ENCODE data around the gene TBC1D10A.

TBC1D10A gene

DNA sequence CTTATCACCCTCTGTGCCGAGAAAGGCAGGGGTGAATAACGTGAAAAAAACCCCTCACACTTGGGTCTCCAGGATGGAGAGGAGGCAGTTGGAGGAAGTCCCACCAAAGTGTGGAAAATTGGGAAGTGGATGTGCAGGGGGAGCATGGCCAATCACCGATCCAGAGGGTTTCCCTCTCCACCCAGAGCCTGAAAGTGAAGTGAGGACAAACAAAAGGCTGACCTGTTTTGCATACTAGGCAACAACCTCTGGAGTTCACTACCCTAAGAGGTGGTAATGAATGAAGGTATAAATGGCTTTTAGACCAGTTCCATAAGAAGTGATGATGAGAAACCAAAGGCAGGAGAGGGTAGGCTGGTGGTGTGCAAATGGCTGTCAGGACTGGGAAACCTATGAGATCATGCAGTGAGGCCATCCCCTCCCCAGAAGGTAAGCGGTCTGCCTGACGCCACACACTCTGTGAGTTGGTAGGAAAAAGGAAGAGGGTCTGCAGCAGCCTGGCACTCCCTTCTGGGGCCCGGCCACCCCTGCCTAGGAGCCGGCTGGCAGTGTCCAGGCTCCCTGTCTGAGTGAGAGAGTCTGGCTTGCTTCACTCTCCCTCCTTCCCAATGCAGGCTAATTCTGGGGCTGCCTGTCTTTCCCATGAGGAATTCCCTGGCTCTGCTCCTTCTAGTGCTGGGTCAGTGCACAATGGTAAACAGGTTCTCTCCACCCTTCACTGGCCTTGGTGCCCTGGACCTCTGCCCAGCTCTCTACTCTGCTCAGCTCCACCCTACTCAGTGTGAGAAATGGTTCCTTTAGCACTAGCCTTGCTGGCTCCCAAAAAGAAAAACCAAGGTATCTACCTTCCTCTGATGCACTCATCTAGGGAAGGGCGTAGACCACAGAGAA, 15.6 kb downstream of the TBC1D10A start:
- Histone ChIP-seq H3K36me3 (peaks cover 0 to 4% (median 0%) of the 10 kb centered on the region in 11 experiments; a peak in 1 of 22 replicates), H3K9ac (peak overlapping the region in 9 of 11 experiments; percentile 39 to 83 (median 52); a peak in 15 of 22 replicates), H3K4me2 (peak overlapping the region; percentile 73 to 98 (median 95)), H4K20me1 (peaks cover 0 to 60% (median 0%) of the 10 kb centered on the region in 11 experiments; a peak in 4 of 22 replicates), H3K27me3 (no peaks in the 10 kb centered on the region), H3K4me1 (peaks cover 87 to 100% (median 100%) of the 10 kb centered on the region in 10 experiments), H3K4me3 (no peak overlapping the region), H3K9me3 (replicated peaks in 1 of 11) (no peaks in the 10 kb centered on the region), H3K27ac (peak overlapping the region; percentile 26 to 94 (median 87); a peak in 20 of 22 replicates)
- TF ChIP-seq Cebpa-rat (IDR thresholded peaks at IDR 0.05) = no peak

DNA sequence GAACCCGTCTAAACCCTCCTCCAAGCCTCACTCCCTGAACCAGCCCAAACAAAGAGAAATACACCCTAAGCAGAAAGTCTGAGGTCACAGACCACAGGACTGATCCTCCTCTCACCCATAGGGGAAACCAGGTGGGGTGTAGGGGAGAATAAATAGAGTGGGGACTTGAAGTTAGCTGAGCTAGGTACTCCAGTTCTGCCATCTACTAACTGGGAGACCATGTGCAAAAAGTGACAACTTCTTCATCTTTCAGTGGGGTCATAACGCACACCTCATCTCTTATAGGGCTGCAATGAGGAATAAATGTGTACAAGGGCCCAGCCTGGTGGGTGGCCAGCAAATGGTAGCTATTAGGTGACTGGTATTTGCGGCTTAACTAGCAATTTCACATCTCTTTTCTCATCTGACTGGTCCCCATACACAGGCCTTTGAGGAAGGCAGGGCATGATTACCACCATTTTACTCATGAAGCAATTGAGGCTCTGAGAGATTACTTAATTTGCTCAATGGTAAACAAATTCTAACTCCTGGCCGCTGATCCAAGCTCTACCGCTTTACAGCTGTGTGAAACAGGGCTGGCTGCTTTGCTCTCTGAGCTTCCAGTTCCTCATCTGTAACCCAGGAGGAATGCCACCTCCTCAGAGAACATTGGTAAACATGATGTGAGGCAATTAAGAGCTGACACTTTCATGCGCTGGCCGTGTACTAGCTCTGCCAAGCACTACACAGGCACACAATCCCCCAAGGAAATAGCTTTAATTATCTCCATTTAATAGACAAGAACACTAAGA, 16.6 kb downstream of the TBC1D10A start:
- Histone ChIP-seq H3K36me3 (0 out of 22 replicates have a peak, but pooled peaks cover 0 to 4% (median 0%) of the 10 kb centered on the region in 11 experiments), H3K9me3 (replicated peaks in 1 of 11) (no peaks in the 10 kb centered on the region), H3K4me1 (peaks cover 87 to 100% (median 100%) of the 10 kb centered on the region in 10 experiments), H3K27me3 (no peaks in the 10 kb centered on the region), H3K9ac (peak overlapping the region in 10 of 11 experiments; percentile 19 to 83 (median 52); a peak in 18 of 22 replicates), H3K4me2 (peak overlapping the region; percentile 73 to 98 (median 95)), H3K4me3 (peak overlapping the region in 1 of 10 experiments; percentile 1; a peak in 1 of 20 replicates), H3K27ac (peak overlapping the region; percentile 26 to 94 (median 87); a peak in 20 of 22 replicates), H4K20me1 (peaks cover 0 to 51% (median 0%) of the 10 kb centered on the region in 11 experiments; a peak in 4 of 22 replicates)
- TF ChIP-seq Cebpa-rat (IDR thresholded peaks at IDR 0.05) = peak in 9 of 11 experiments; percentile 9 to 87 (median 57); a peak in 12 of 22 replicates

DNA sequence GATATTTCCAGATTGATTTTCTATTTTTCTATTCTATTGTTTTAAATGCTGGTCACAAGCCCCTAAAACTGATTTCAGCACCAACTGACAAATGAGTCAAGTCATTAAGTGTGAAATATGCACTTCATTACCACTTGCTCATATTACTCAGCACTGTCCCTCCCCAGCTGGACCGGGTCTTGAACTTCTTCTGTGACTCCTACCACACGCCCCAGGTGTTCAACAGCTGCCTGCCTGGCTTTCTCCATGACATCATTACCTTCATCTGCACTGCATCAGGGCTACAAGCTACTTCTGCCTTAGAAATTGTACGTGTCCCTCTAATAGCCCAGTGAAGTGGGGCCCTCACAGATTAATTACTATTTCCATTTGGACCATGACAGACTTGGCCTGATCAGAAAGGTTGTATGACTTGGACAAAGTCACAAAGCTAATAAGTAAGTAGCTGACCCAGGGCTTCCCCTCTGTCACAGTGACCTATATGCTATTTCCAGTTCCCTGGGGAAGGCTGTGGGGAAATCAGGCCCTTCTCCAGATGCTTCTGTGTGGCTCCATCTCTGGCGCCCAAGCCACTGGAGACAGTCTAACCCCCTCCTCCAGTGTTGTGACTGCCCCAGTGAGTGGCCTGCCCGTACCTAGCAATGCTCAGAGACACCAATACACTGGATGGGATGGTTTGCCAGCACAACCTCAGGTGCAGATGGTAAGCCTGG, 18.1 kb downstream of the TBC1D10A start:
- Histone ChIP-seq H3K4me3 (no peak overlapping the region), H3K36me3 (peaks cover 0 to 4% (median 0%) of the 10 kb centered on the region in 11 experiments; a peak in 2 of 22 replicates), H3K27ac (peak overlapping the region in 9 of 11 experiments; percentile 51 to 94 (median 89); a peak in 18 of 22 replicates), H3K9ac (peak overlapping the region in 7 of 11 experiments; percentile 12 to 83 (median 50); a peak in 11 of 22 replicates), H3K27me3 (no peaks in the 10 kb centered on the region), H3K4me2 (peak overlapping the region; percentile 73 to 98 (median 95)), H3K4me1 (peaks cover 91 to 100% (median 100%) of the 10 kb centered on the region in 10 experiments), H4K20me1 (peaks cover 0 to 36% (median 0%) of the 10 kb centered on the region in 11 experiments; a peak in 4 of 22 replicates), H3K9me3 (replicated peaks in 1 of 11) (no peaks in the 10 kb centered on the region)
- TF ChIP-seq Cebpa-rat (IDR thresholded peaks at IDR 0.05) = no peak

DNA sequence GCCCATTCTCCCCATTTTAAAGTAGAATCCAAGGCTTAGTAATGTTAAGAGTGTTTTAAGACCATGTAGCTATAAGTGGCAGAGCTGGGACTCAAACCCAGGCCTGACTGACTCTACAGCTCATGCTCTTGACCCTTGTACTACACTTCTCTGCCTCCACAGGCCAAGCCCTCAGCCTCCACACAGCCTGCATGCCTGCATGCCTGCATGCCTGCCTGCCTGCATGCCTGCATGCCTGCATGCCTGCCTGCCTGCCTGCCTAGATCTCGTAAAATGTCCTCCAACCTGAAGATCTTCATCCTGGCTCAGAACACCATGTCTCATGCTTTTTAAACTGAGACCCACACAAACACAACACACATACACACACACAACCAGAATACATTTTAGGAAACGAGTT, 18.6 kb downstream of the TBC1D10A start:
- H3K4me1 ChIP-seq = peaks cover 95 to 100% (median 100%) of the 10 kb centered on the region in 10 experiments
- no peak for TF ChIP-seq Cebpa-rat (IDR thresholded peaks at IDR 0.05)
- H3K27ac ChIP-seq = peak overlapping the region in 9 of 11 experiments; percentile 51 to 94 (median 89); a peak in 17 of 22 replicates
- H3K4me2 ChIP-seq = peak overlapping the region; percentile 73 to 98 (median 95)
- H3K9me3 ChIP-seq (replicated peaks in 1 of 11) = no peaks in the 10 kb centered on the region
- H3K27me3 ChIP-seq = no peaks in the 10 kb centered on the region
- H3K4me3 ChIP-seq = no peak overlapping the region
- H3K36me3 ChIP-seq = peaks cover 0 to 6% (median 0%) of the 10 kb centered on the region in 11 experiments; a peak in 2 of 22 replicates
- H4K20me1 ChIP-seq = peaks cover 0 to 33% (median 0%) of the 10 kb centered on the region in 11 experiments; a peak in 4 of 22 replicates
- H3K9ac ChIP-seq = peak overlapping the region in 4 of 11 experiments; percentile 12 to 83 (median 55); a peak in 5 of 22 replicates

DNA sequence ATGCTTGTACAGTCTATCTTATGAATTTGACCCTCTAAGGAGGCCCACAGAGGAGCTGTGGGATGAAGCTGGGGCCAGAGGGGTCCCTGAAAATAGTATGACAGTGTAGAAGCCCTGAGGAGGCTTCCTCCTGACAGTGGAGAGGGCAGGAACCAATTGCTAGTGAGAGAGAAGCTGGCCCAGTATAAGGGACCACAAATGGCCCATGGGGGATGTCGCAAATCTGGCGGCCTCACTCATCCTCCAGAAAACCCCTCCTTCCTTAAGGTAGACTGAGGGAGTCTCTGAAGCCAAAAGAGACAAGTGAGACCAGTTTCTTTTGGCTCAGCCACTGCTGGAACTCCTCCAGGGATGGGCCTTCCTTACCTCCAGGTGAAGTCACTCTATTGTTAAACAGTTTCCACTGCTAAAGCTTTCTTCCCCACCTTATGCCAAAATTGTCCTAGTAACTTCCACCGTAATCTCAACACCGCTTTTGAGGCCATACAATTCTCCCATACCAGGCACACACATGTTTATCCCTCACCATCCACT, 19.6 kb downstream of the TBC1D10A start:
- Histone ChIP-seq H3K9me3 (replicated peaks in 1 of 11) (no peaks in the 10 kb centered on the region), H3K36me3 (peaks cover 0 to 7% (median 0%) of the 10 kb centered on the region in 11 experiments; a peak in 3 of 22 replicates), H3K4me2 (peak overlapping the region; percentile 86 to 98 (median 95)), H3K9ac (peak overlapping the region; percentile 49 to 83 (median 78); a peak in 20 of 22 replicates), H3K4me1 (peaks cover 98 to 100% (median 100%) of the 10 kb centered on the region in 10 experiments), H4K20me1 (peaks cover 0 to 24% (median 0%) of the 10 kb centered on the region in 11 experiments; a peak in 4 of 22 replicates), H3K27ac (peak overlapping the region; percentile 73 to 94 (median 87); a peak in 21 of 22 replicates), H3K4me3 (peak overlapping the region in 6 of 10 experiments; percentile 9 to 58 (median 44); a peak in 5 of 20 replicates), H3K27me3 (no peaks in the 10 kb centered on the region)
- no peak for TF ChIP-seq Cebpa-rat (IDR thresholded peaks at IDR 0.05)

DNA sequence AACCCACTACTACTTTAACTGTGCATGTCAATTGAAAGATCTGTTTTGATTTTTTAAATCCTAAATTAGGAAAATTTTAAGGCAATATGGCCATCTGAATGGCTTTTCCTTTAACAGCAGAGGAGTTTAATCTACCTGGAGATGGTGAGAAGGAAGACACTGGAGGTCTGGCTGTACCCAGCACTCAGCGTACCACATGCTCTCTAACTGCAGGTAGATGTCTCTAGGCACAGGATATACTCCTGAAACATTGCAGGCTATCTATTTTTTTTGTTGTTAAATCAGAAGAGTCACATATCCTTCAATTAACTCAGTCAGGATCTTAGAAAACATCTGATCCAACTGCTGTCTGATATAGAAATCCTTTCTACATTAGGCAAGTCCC, 20.1 kb downstream of the TBC1D10A start:
- peak overlapping the region; percentile 86 to 98 (median 95) for H3K4me2 ChIP-seq
- H3K27me3 ChIP-seq = no peaks in the 10 kb centered on the region
- no peak for TF ChIP-seq Cebpa-rat (IDR thresholded peaks at IDR 0.05)
- peaks cover 0 to 7% (median 0%) of the 10 kb centered on the region in 11 experiments; a peak in 4 of 22 replicates for H3K36me3 ChIP-seq
- H3K27ac ChIP-seq = peak overlapping the region; percentile 73 to 94 (median 87); a peak in 21 of 22 replicates
- H3K4me3 ChIP-seq = peak overlapping the region in 8 of 10 experiments; percentile 9 to 58 (median 48); a peak in 11 of 20 replicates
- H4K20me1 ChIP-seq = peaks cover 0 to 19% (median 0%) of the 10 kb centered on the region in 11 experiments; a peak in 4 of 22 replicates
- H3K9ac ChIP-seq = peak overlapping the region; percentile 49 to 83 (median 78); a peak in 20 of 22 replicates
- peaks cover 100% of the 10 kb centered on the region in 10 experiments for H3K4me1 ChIP-seq
- no peaks in the 10 kb centered on the region for H3K9me3 ChIP-seq (replicated peaks in 1 of 11)

DNA sequence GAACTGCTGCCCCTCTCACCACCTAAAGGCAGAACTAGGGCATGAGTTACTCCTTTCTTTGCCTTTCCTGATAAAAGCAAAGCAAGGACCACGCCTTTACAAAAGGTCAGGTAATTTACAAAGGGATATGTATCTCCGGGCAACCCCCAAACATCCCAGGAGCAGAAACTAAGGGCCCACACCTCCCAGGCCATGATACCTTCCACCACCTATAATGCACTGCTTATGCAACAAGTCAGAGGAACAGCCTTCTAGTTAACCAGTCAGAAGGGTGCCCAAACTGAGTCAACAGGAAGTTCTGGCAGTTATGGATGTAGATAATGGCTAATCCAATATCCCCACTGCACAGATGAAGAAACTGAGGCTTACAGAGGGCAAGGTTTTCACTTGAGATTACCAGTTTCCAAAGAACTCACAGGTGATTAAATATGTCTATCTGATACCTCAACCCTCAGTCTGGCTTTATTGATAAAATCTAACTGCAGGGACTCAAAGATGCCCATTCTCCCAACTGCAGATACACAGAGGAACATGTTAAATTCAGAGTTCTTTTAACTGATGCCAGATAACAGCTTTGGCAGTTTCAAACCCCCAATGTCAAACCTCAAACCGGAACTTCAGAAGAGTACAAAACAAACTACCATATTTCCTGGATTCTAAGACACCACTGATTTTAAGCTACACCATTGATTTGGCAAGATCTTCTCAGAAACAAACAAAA, 20.7 kb downstream of the TBC1D10A start:
- Histone ChIP-seq H3K4me2 (peak overlapping the region; percentile 86 to 98 (median 95)), H3K4me1 (peaks cover 100% of the 10 kb centered on the region in 10 experiments), H3K27me3 (no peaks in the 10 kb centered on the region), H3K27ac (peak overlapping the region; percentile 73 to 94 (median 87); a peak in 21 of 22 replicates), H4K20me1 (peaks cover 0 to 13% (median 0%) of the 10 kb centered on the region in 11 experiments; a peak in 4 of 22 replicates), H3K9me3 (replicated peaks in 1 of 11) (no peaks in the 10 kb centered on the region), H3K4me3 (peak overlapping the region in 9 of 10 experiments; percentile 24 to 58 (median 49); a peak in 17 of 20 replicates), H3K36me3 (peaks cover 0 to 9% (median 0%) of the 10 kb centered on the region in 11 experiments; a peak in 5 of 22 replicates), H3K9ac (peak overlapping the region; percentile 57 to 83 (median 78))
- TF ChIP-seq Cebpa-rat (IDR thresholded peaks at IDR 0.05) = no peak
